Esophagus muscularis mucosa (tissue), 4 donors: ENCODE results near the gene SLC35F3.

Source experiments
- EP300 ChIP-seq: sonication (generic); formaldehyde crosslinking; IDR thresholded peaks from one replicate; pipeline ENCODE4 v1.6.1; 2017; ENCODE audit warnings: antibody characterized with exemption
- POLR2A ChIP-seq: fragments of 450-650 bp; IDR thresholded peaks from one replicate; pipeline ENCODE4 v1.6.1; 2017; ENCODE audit warnings: antibody characterized with exemption, moderate library complexity, mild to moderate bottlenecking, low read depth
- TF ChIP-seq, protein P1 (sequence below), 3 experiments: fragments of 200-600 bp in 2 of 3; fragments of 450-650 bp in 1 of 3; sonication (generic) in 2 of 3; IDR thresholded peaks; one replicate each; pipeline ENCODE4 v1.5.1; 2017 to 2019; ENCODE audit warnings: antibody characterized with exemption in 3 of 3, mild to moderate bottlenecking in 2 of 3, moderate library complexity in 1 of 3

GRCh38 chr1:233864578-233864977 is 39.9 kb upstream of the SLC35F3 start:
- TF ChIP-seq, protein P1, sequence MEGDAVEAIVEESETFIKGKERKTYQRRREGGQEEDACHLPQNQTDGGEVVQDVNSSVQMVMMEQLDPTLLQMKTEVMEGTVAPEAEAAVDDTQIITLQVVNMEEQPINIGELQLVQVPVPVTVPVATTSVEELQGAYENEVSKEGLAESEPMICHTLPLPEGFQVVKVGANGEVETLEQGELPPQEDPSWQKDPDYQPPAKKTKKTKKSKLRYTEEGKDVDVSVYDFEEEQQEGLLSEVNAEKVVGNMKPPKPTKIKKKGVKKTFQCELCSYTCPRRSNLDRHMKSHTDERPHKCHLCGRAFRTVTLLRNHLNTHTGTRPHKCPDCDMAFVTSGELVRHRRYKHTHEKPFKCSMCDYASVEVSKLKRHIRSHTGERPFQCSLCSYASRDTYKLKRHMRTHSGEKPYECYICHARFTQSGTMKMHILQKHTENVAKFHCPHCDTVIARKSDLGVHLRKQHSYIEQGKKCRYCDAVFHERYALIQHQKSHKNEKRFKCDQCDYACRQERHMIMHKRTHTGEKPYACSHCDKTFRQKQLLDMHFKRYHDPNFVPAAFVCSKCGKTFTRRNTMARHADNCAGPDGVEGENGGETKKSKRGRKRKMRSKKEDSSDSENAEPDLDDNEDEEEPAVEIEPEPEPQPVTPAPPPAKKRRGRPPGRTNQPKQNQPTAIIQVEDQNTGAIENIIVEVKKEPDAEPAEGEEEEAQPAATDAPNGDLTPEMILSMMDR (IDR thresholded peaks at IDR 0.05) = no peak
- TF ChIP-seq POLR2A (no peak), EP300 (no peak)
